Bronchial epithelial cell (primary cell): ENCODE results near the gene DCAF10. TPM values are rescaled to one million over a fixed set of nuclear protein-coding genes. Genes with fewer than 3 reads are reported as not detected.

Experiments used
- DNase-seq: peaks from one replicate; pipeline ENCODE4 v3.0.0-alpha.2; 2010; ENCODE audit warnings: low read depth
- FAIRE-seq: peaks from 2 replicates; lab custom pipeline; 2011; peaks lifted over from hg19 to GRCh38; lab: Jason Lieb, UNC
- H3K27me3 ChIP-seq: 2 replicates; pipeline ENCODE4 v1.5.1; 2011; ENCODE audit warnings: low read length; ENCODE audit not compliant: control insufficient read depth, insufficient read depth
- H3K36me3 ChIP-seq: 2 replicates; pipeline ENCODE4 v1.5.1; 2011; ENCODE audit warnings: low read length; ENCODE audit not compliant: control insufficient read depth, insufficient read depth
- H3K4me3 ChIP-seq: 2 replicates; pipeline ENCODE4 v1.5.1; 2011; ENCODE audit warnings: mild to moderate bottlenecking, low read depth, low read length, control low read depth
- CTCF ChIP-seq: IDR thresholded peaks from 2 replicates; pipeline ENCODE4 v1.5.1; 2011; ENCODE audit warnings: mild to moderate bottlenecking, moderate library complexity, low read length, control low read depth, inconsistent platforms; ENCODE audit not compliant: insufficient read depth, severe bottlenecking
- total RNA-seq: library from RNA; depleted of rRNA; stranded (reverse); fragments of >200 nt; gene quantifications from 2 replicates; pipeline ENCODE4 v1.2.1, GENCODE V29; 2014

Gene DCAF10
- total RNA-seq, 1 donor from 2014 or later: 29.5 TPM

DNA sequence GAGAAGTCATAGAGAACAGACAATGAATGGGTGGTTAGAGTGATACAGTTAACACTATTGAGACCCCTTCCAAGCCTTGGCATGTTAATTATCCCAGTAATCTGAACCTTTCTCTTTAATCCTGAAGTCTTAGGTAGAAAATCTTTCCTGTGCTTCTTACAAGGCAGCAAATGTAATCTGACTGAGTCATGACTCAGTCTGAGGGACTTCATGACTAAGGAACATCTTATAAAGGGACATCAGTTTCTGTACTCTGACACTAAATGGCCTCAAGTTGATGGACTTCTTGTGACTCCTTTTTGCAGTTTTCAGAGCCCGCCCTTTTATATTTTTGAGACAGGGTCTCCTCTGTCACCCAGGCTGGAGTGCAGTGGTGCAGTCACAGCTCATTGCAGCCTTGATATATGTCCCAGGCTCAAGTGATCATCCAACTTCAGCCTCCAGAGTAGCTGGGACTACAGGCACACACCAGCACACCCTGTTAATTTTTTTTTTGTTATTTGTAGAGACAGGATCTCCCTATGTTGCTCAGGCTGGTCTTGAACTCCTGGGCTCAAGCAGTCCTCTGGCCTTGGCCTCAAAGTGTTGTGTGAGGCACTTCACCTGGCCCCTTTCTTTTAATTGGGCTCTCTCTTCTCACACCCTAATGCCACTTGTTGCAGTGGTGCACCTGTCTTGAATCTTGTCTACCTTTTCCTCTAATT, 25.2 kb upstream of the DCAF10 start:
- peaks cover 7% of the 10 kb centered on the region for H3K36me3 ChIP-seq
- no peaks in the 10 kb centered on the region for H3K27me3 ChIP-seq
- TF ChIP-seq CTCF: no peak
- DNase-seq: peak; percentile 8
- FAIRE-seq: no peak
- no peak overlapping the region for H3K4me3 ChIP-seq

GRCh38 chr9:37776328-37776727, 24.3 kb upstream of the DCAF10 start:
- Histone ChIP-seq H3K36me3 (peaks cover 6% of the 10 kb centered on the region), H3K4me3 (no peak overlapping the region), H3K27me3 (no peaks in the 10 kb centered on the region)
- TF ChIP-seq CTCF: no peak
- peak; percentile 27 for DNase-seq
- FAIRE-seq: no peak

GRCh38 chr9:37778534-37778933, 22.1 kb upstream of the DCAF10 start:
- TF ChIP-seq CTCF: no peak
- H3K36me3 ChIP-seq: peaks cover 10% of the 10 kb centered on the region
- no peak for FAIRE-seq

DNA sequence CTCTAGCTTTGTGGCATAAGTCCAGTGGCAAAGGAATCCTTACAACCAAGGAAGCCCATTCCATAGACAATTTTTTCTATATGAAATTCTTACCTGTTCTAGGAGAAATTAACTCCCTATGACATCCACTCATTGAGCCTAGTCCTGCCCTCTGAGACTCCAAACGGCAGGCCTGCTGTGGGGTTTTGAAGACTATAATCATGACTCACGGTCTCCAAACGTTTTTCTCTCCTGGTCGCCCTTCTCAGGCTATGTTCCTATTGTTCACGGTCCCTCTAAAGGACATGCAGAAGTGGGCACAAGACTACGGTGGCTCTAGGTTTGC, 16.3 kb upstream of the DCAF10 start:
- Histone ChIP-seq H3K36me3 (peaks cover 7% of the 10 kb centered on the region), H3K4me3 (peak overlapping the region; percentile 78), H3K27me3 (no peaks in the 10 kb centered on the region)
- DNase-seq (no peak), FAIRE-seq (no peak)
- TF ChIP-seq CTCF: no peak

More at GRCh38 chr9:37778534-37778933, 22.1 kb upstream of the DCAF10 start:
- Histone ChIP-seq H3K4me3 (no peak overlapping the region), H3K27me3 (no peaks in the 10 kb centered on the region)
- DNase-seq: peak; percentile 59

DNA sequence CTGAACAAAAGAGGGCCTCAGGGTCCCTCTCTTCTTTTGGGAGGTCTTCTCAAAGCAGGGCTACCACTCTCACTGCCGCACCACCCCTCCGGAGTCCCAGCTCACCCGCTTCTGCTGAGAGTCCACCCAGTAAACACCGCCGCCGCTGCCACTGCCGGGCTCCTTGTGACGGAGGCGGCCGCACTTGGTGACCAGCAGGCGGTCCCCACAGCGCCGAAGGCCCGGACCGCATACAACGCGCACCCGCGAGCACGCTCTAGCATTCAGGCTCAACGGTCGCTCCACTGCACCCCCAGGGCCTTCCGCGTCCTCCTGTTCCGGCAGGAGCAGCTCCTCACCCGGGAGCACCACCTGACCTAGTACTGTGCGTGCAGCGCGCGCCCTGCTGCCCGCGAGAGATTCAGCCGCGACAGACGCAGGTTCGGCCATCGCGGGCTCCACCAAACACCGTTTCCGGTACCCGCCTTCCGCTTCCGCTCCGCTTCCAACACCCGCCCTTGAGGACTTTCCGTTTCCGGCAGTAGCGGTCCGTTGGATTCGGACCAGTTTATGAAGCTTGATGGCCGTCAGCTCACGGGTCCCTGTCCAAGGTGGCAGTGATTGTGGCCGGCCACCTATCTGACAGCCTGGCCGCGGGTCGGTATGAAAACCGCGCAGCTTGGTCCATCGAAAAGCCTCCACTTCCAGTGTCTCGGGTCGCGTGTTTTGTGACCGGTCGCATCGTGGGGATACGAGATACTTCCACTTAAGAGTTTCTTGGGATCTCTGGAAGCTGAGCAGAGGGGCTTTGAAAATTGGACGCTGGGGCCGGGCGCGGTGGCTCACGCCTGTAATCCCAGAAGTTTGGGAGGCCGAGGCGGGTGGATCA, 15.7 kb upstream of the DCAF10 start, which contains the start of gene EXOSC3:
TSS of gene EXOSC3 (minus strand) at position 449 of the 868 bp plus-strand sequence. CDS start at position 429, 20 bp downstream.
- peak; percentile 19 for TF ChIP-seq CTCF
- FAIRE-seq: no peak
- no peaks in the 10 kb centered on the region for H3K27me3 ChIP-seq

More for the DNA sequence above, 15.7 kb upstream of the DCAF10 start, which contains the start of gene EXOSC3:
- H3K4me3 ChIP-seq: peak within 1 kb of the TSS; percentile 78
- peaks cover 7% of the 10 kb centered on the region for H3K36me3 ChIP-seq
- DNase-seq: peak; percentile 83
